Activated CD4-positive, alpha-beta T cell treated with anti-CD3 and anti-CD28 coated beads for 24 hours (primary cell): ENCODE measurements around the gene TMPRSS12.
"Not testable (repeated sequence)": the region's sequence is repeated elsewhere in the genome, so short reads cannot be mapped to it uniquely, and the experiment has no call there.

Experiments used
- DNase-seq, 2 donors: peaks; one replicate each; pipeline ENCODE4 v3.0.0-alpha.2; 2020; ENCODE audit warnings: low read depth in 2 of 2

Gene TMPRSS12

GRCh38 chr12:50926415-50926814 lies 83.7 kb downstream of the TMPRSS12 start:
- no peak for DNase-seq

- not testable (repeated sequence) for DNase-seq
Observed at GRCh38 chr12:50926932-50927331, 84.2 kb downstream of the TMPRSS12 start.

DNA sequence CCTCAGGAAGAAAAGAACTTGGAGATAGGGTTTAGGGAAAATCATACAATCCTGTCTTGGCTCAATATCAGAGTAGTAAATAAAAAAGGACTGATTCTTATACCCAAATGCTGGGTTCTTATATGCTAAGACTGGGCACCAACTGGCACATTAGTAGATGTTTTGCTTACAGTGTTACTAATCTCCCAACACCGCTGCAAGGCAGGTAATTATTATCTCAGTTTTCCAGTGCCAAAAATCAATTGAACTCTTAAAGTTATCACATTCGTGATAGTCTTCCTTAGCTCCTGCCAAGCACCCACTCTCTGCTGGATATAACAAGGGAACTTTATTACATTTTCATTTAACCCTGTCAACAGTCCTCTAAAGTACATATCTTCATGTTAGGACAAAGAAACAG lies 84.6 kb downstream of the TMPRSS12 start:
- no peak for DNase-seq

DNA sequence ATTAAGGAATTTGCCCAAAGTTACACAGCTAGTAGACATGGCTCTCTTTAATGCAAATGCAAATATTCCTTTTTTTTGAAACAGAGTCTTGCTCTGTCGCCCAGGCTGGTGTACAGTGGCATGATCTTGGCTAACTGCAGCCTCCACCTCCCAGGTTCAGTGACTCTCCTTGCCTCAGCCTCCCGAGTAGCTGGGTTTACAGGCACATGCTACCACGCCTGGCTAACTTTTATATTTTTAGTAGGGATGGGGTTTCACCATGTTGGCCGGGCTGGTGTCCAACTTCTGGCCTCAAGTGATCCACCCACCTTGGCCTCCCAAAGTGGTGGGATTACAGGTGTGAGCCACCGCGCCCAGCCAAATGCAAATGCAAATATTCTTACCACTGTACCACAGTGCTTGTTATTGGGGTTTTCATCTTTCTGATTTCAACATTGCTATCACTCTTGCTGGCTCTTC lies 85.1 kb downstream of the TMPRSS12 start:
- no peak for DNase-seq

- DNase-seq, result no peak
Observed at GRCh38 chr12:50928392-50928791, 85.7 kb downstream of the TMPRSS12 start.

DNA sequence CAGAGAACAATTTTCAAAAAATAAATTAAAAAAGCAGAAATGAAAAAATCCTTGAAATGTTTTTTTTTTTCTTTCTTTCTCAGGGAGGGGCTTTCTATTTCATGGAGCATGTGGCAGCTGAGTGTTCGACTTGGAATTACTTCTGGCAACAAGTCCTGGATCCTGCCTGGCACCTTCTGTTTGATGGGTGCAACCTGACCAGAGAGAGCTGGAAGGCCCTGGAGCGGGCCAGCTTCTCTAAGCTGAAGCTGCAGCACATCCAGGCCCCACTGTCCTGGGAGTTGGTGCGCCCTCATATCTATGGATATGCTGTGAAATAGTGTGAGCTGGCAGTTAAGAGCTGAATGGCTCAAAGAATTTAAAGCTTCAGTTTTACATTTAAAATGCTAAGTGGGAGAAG lies 87.1 kb downstream of the TMPRSS12 start:
- DNase-seq, result no peak

DNA sequence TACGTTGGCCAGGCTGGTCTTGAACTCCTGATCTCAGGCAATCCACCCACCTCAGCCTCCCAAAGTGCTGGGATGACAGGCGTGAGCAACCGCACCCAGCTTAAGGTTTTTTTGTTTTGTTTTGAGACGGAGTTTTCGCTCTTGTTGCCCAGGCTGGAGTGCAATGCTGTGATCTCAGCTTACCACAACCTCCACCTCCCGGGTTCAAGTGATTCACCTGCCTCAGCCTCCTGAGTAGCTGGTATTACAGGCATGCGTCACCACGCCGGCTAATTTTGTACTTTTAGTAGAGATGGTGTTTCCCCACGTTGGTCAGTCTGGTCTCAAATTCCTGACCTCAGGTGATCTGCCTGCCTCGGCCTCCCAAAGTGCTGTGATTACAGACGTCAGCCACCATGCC lies 87.8 kb downstream of the TMPRSS12 start:
- not testable (repeated sequence) for DNase-seq

DNA sequence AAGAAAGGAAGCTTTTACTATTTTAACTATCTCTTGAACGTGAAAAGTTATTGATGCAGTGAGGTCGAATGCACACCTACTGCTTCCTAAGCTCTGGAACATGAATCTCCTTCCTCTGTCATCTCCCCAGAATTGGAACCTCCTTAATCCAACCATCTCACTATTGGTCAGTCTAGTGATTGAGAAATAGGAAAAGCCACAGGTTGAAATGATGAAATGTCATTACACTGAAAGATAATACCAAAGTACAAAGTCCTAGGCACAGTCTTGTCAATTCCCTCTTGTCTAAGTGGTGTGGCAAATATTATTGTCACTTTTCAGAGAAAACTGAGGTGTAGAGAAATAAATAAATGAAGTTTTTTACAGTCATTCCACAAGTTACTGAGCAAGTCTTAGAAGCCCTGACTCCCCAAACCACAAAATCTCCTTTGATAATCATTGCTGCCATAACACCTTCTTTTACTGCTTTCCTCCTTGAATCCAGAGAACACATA lies 90.1 kb downstream of the TMPRSS12 start:
- no peak for DNase-seq

DNA sequence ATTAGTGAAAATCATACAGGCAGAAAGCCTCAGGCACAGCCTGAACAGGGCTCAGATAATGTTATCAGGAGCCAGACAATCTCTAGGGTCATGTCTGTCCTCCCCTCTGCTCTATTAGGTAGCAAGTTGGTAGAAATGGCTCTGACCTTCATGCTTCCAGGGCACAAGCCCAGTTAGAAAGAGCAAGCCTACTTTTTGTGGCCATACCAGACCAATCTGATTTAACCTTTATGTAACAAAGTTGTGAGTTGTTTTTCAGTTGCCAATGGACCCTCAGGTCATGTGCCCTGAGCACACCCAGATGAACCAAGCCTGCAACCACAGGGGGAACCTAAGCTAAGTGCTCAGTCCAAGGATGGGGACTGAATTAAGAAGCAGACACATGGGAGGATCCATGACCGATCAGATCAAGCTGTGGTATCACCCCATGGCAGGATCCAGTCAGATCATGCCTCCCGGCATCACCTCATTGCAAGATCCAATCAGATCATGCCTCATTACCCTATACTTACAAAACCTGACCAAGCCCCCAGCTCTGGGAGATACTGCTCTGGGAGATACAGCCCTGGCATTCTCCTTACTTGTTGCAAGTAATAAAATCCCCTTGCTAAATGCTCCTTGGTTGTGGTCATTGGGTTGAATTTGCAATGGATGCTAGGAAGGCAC lies 90.9 kb downstream of the TMPRSS12 start:
- no peak for DNase-seq

DNA sequence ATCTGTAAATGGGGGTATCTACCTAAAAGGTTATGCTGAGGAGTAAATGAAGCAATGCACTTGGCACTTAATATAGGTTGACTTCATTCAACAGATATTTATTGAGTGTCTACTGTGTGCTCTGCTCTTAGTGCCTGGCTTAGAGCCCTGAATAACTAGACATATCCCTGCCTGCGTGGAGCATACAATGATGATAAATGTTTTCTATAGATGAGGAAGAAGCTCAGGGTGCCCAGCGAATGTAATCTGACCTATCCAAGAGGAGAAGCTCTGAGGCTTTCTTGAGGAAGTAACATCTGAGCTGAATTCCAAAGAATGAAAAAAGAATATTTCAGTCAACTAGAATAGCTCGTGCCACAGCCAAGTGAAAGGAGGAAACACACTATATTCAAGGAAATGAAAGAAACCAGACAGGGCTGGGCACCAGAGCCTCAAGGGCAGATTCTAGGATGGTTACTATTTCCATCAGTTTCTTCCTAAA lies 91.7 kb downstream of the TMPRSS12 start:
- no peak for DNase-seq

GRCh38 chr12:50934981-50935807 lies 92.5 kb downstream of the TMPRSS12 start:
- DNase-seq, result no peak

DNA sequence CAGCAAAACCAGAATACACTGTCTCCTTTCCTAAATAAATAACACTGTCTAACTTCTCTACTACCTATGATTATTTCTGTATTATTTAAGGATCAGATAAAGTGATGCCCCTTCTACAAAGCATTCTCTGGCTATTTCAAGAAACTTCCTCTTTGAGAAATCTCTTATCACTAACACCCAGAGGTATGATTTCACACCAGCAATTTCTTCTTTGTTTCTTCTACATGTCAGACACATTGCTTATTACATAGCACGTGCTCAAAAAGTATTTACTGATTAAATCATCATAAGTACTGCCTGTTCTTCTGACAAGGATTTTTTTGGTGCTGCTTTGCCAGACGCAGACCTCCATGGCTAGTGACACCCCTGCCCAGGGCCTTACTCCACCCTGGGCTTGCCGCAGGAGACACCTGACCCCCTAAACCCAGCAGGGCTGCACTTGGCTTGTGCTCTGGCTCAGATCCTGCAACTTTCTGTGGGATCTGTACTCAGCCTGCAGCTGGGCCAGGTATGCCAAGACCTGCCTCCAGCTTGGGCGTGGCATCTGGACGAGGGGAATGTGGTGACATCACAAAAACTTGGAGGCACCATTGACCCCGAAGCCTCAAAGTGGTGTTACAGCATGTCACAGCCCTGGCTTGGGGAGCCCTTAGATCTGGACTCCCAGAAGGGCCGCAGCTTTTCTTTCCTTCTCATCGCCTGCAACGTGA lies 94.2 kb downstream of the TMPRSS12 start:
- no peak for DNase-seq
